A549 treated with ZK216348 at 1 μM for 4 hours (cell line): ENCODE data around the gene MTERF2. TPM values are rescaled to one million over a fixed set of nuclear protein-coding genes. Genes with fewer than 3 reads are reported as not detected.

Experiments used
- total RNA-seq: library from RNA; stranded (reverse); fragments of 200-300 nt; extraction: Qiagen RNA extraction; gene quantifications from 5 replicates; pipeline ENCODE4 v1.2.3, GENCODE V29; 2022; ENCODE audit warnings: low read depth

The MTERF2 gene, protein sequence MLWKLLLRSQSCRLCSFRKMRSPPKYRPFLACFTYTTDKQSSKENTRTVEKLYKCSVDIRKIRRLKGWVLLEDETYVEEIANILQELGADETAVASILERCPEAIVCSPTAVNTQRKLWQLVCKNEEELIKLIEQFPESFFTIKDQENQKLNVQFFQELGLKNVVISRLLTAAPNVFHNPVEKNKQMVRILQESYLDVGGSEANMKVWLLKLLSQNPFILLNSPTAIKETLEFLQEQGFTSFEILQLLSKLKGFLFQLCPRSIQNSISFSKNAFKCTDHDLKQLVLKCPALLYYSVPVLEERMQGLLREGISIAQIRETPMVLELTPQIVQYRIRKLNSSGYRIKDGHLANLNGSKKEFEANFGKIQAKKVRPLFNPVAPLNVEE
- 4.0 to 8.3 TPM (median 5.1 TPM) in 5 replicates for total RNA-seq

DNA sequence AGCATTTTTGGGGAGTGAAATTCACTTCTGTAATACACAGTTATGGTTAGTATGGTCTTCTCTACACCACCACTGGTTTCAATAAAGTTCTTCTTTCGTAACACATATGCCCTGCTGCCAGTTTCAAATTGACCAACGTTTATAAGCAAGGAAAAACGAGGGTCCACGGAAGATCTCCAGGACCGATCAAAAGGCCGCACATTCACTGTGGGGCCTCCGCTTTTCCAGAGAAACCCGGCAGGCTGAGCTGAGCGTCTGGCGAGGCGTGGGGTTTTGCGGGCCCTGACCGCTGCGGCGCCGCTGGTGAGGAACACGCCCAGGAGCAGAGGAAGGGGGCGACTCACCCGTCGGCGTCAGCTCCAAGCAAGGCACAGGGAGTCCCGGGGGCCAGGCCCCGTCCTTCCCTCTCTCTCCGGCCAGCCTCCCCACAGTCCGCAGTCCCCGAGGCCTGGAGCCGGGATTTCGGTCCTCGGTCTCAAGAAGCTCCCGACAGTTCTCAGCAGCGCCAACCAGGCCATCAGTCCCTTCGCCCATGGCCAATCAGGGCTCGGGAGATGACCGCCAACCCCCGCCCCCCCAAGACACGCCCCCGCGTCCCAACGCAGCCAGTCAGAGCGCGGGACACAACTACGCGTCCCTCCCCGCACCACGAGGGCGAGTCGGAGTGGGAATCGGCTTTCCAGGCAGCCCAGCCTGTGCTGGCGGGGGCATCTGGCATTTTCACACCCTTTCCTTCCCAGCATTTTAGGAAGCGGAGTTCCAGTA, at the start of gene MTERF2:
Gene MTERF2, minus strand, starts transcription at position 522 of the 765 bp plus-strand sequence. CDS start 8,432 bp downstream, outside the sequence.

DNA sequence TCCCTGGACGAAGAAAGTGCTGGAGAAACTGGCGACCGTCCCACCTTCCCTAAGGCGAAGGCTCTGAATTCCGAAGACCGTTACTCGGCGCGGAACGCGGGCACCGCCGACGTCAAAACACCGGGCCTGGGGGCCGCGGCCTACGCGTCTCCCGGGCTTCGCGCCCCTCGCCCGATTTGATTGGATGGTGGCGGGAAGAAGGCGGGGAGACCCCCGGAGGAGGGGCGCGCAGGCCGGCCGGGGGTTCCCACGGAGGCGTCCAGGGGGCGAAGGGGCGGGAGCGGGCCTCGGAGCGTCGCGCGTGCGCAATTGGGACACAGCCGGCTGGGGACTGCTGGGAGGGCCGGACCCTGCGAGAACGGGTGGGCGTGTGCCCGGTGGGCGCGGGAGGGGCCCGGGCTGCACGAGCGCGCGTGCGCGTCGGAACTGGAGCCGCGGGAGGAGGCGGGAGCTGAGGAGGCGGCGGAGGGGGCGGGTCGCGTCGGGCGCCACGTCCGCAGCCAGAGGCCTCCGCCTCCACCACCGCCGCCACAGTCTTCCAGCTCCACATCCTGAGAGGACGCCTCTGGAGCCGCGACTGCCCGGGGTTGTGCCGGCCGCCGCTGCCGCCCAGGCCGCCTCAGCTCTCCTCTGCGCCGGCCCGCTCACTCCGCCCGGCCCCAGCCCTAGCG, 31.4 kb downstream of the MTERF2 start, which contains the start of gene TMEM263:
Gene TMEM263, plus strand, starts transcription at position 531 of the 671 bp plus-strand sequence. CDS start 11,210 bp downstream, outside the sequence.

Other genes with a start within 250 kb of the MTERF2 start
- gene RIC8B, start 212.5 kb downstream of the MTERF2 start, total RNA-seq = 8.1 to 10.3 TPM (median 9.7 TPM) in 5 replicates
- 26.4 to 34.9 TPM (median 28.5 TPM) in 5 replicates for gene TMEM263, start 31.2 kb downstream of the MTERF2 start, total RNA-seq
- 19.7 to 33.7 TPM (median 23.6 TPM) in 5 replicates for gene CRY1, start 106.4 kb upstream of the MTERF2 start, total RNA-seq